HepG2 (cell line): ENCODE data around the gene NSUN3. TPM values are rescaled to one million over a fixed set of nuclear protein-coding genes. Genes with fewer than 3 reads are reported as not detected.

Source experiments
- ATAC-seq: fragments of 200-7000 bp; cut with Tn5 transposase; 3 replicates; pipeline ENCODE4 v1.9.1; 2020; ENCODE audit warnings: mild to moderate bottlenecking, moderate library complexity
- BruUV-seq: library from RNA; stranded (reverse); fragments of 400-500 nt; replicated peaks from 2 replicates; lab custom pipeline; 2021; lab: Mats Ljungman, UMichigan
- CTCF ChIA-PET: fragments of 300-600 bp; formaldehyde crosslinking; extraction: SDS; loops from one replicate; lab custom pipeline; 2021; ENCODE audit warnings: low total read pairs, inconsistent platforms, low intra/inter-chr PET ratio; lab: Yijun Ruan, JAX
- POLR2A ChIA-PET: fragments of 350-600 bp; sonication (Branson Sonifier 250); formaldehyde crosslinking; loops from one replicate; lab custom pipeline; 2020; ENCODE audit warnings: antibody characterized with exemption, inconsistent platforms; lab: Yijun Ruan, JAX
- DNase-seq: peaks from one replicate; pipeline ENCODE4 v3.0.0-alpha.2; 2015; ENCODE audit warnings: low spot score
- FAIRE-seq: peaks from 3 replicates; lab custom pipeline; 2011; peaks lifted over from hg19 to GRCh38; lab: Jason Lieb, UNC
- H2AFZ ChIP-seq: one replicate; pipeline ENCODE4 v1.6.1; 2011; ENCODE audit warnings: low read length, inconsistent platforms
- H3K27ac ChIP-seq: fragments of 300-600 bp; 3 replicates; pipeline ENCODE4 v1.8.0; 2011; ENCODE audit warnings: mixed run types, mild to moderate bottlenecking, mixed read lengths, low read length, inconsistent platforms; ENCODE audit not compliant: insufficient read depth; ENCODE audit errors: extremely low read length
- H3K27me3 ChIP-seq, 2 experiments: fragments of 200-600 bp in 1 of 2; 2 replicates in 1 of 2; 3 replicates in 1 of 2; pipeline versions ENCODE4 v1.6.0 to v1.8.0; 2011; ENCODE audit warnings: low read length in 2 of 2, mild to moderate bottlenecking in 2 of 2, moderate library complexity in 2 of 2, inconsistent platforms in 1 of 2; ENCODE audit not compliant: insufficient read depth in 2 of 2, control insufficient read depth in 1 of 2
- H3K36me3 ChIP-seq, 2 experiments: fragments of 200-600 bp in 1 of 2; replicated peaks in 1 of 2; 2 replicates in 1 of 2; 3 replicates in 1 of 2; pipeline versions ENCODE4 v1.5.1 to v1.8.0; 2011; ENCODE audit warnings: low read length in 2 of 2, inconsistent platforms in 1 of 2; ENCODE audit not compliant: insufficient read depth in 2 of 2, control insufficient read depth in 1 of 2
- H3K4me1 ChIP-seq: 2 replicates; pipeline ENCODE4 v1.5.1; 2012; ENCODE audit warnings: low read length, inconsistent platforms; ENCODE audit not compliant: insufficient read depth
- H3K4me2 ChIP-seq: 2 replicates; pipeline ENCODE4 v1.6.0; 2011; ENCODE audit warnings: low read depth, low read length, inconsistent platforms
- H3K4me3 ChIP-seq, 3 experiments: fragments of 200-600 bp in 1 of 3; sonication (generic), shearing (Covaris generic) in 1 of 3; replicated peaks in 1 of 3; 2 replicates each; pipeline ENCODE4 v1.5.1; 2011 to 2016; ENCODE audit warnings: low read length in 3 of 3, inconsistent platforms in 2 of 3, low read depth in 2 of 3, mild to moderate bottlenecking in 2 of 3, control low read depth in 1 of 3, mixed read lengths in 1 of 3; ENCODE audit not compliant: insufficient read depth in 1 of 3
- H3K79me2 ChIP-seq: one replicate; pipeline ENCODE4 v1.6.1; 2011; ENCODE audit warnings: low read length, inconsistent platforms; ENCODE audit not compliant: insufficient read depth
- H3K9ac ChIP-seq: 2 replicates; pipeline ENCODE4 v1.6.0; 2011; ENCODE audit warnings: mild to moderate bottlenecking, low read depth, low read length, inconsistent platforms; ENCODE audit not compliant: insufficient read depth
- H3K9me3 ChIP-seq: 2 replicates; pipeline ENCODE4 v1.5.1; 2012; ENCODE audit warnings: mild to moderate bottlenecking, low read length
- H4K20me1 ChIP-seq: 2 replicates; pipeline ENCODE4 v1.6.0; 2011; ENCODE audit warnings: inconsistent platforms, mild to moderate bottlenecking, low read length, moderate library complexity; ENCODE audit not compliant: insufficient read depth
- FOSL2 ChIP-seq: sonication (generic); formaldehyde crosslinking; IDR thresholded peaks from 2 replicates; pipeline ENCODE4 v1.4.0; 2020; ENCODE audit warnings: missing genetic modification reagents
- RAD51 ChIP-seq: fragments of 450-650 bp; IDR thresholded peaks from 2 replicates; pipeline ENCODE4 v1.6.1; 2016; ENCODE audit warnings: borderline replicate concordance
- REL ChIP-seq: sonication (generic); formaldehyde crosslinking; conservative IDR thresholded peaks from 2 replicates; pipeline ENCODE4 v1.8.0; 2022; ENCODE audit warnings: mild to moderate bottlenecking, missing genetic modification reagents, moderate library complexity
- SMARCC2 ChIP-seq: fragments of 450-650 bp; IDR thresholded peaks from 2 replicates; pipeline ENCODE4 v1.6.1; 2017; ENCODE audit warnings: antibody characterized with exemption, mild to moderate bottlenecking
- ZNF253 ChIP-seq: sonication (generic); formaldehyde crosslinking; IDR thresholded peaks from 2 replicates; pipeline ENCODE4 v1.8.0; 2022; ENCODE audit warnings: mild to moderate bottlenecking, missing genetic modification reagents, borderline replicate concordance
- ZNF879 ChIP-seq: sonication (generic); formaldehyde crosslinking; IDR thresholded peaks from 2 replicates; pipeline ENCODE4 v1.8.1; 2023; ENCODE audit warnings: missing genetic modification reagents
- WGBS: methylation state at CpG from one replicate; pipeline ENCODE4 v1.1.6; 2017; ENCODE audit warnings: low lambda C conversion rate; 5-methylcytosine and 5-hydroxymethylcytosine counted together
- in situ Hi-C: cut with HindIII; loops from 2 replicates; pipeline ENCODE4 v1.10.0; 2017; ENCODE audit warnings: low pct_unique_long_range_greater_than_20kb; ENCODE audit not compliant: extremely low pct_ligation_motif_present
- intact Hi-C: fragments of 100-400 bp; cut with micrococcal nuclease; formaldehyde crosslinking; loops from one replicate; pipeline ENCODE4 v1.10.0; 2022; ENCODE audit not compliant: unreplicated experiment
- polyA plus RNA-seq, 8 experiments: library from polyadenylated mRNA; depleted of rRNA in 3 of 8; stranded (reverse) in 7 of 8; unstranded in 1 of 8; fragments of >200 nt; fragmentation: Illumina TruSeq in 4 of 8; extraction: Trizol in 4 of 8; gene quantifications; 2 replicates each; pipeline versions ENCODE4 v1.2.1 to v1.2.3, GENCODE V29; 2011 to 2016; ENCODE audit warnings: low read depth in 4 of 8, missing spikeins in 1 of 8, mixed read lengths in 1 of 8; ENCODE audit not compliant: insufficient read depth in 1 of 8
- total RNA-seq, 5 experiments: library from RNA; depleted of rRNA; stranded (reverse); fragments of >200 nt; fragmentation: Illumina TruSeq; extraction: Trizol; gene quantifications; 2 replicates each; pipeline ENCODE4 v1.2.3, GENCODE V29; 2016; ENCODE audit warnings: low read depth in 1 of 5

NSUN3 gene
- total and polyA plus RNA-seq, 2 of the 13 experiments (the other 11 are each of a cell fraction or from before 2014, with no cell fraction given), result 3.2 to 10.6 TPM

- Histone ChIP-seq H3K36me3 (no peaks in the 10 kb centered on the region), H3K4me2 (no peak overlapping the region), H3K4me1 (no peaks in the 10 kb centered on the region), H3K27ac (no peak overlapping the region), H3K27me3 (no peaks in the 10 kb centered on the region; a peak in 1 of 5 replicates), H3K9ac (no peak overlapping the region), H3K9me3 (no peaks in the 10 kb centered on the region), H3K4me3 (no peak overlapping the region), H3K79me2 (no peaks in the 10 kb centered on the region), H2AFZ (no peak overlapping the region), H4K20me1 (no peaks in the 10 kb centered on the region)
- BruUV-seq, result no TSS peak
- peak; percentile 57; the same call in 1 of the 2 replicates for TF ChIP-seq FOSL2
- TF ChIP-seq REL, result no peak
- FAIRE-seq, result no peak
- in situ Hi-C loops, result no loop called here
- POLR2A ChIA-PET, result no interaction called here
- intact Hi-C loops, result no loop called here
- DNase-seq, result peak; percentile 2
- WGBS, result 19% methylated on average over 9 of the region's 9 CpGs
- peak; percentile 62 for ATAC-seq
- CTCF ChIA-PET, result no interaction called here
Measured at GRCh38 chr3:94159062-94159828, 96.4 kb downstream of the NSUN3 start.

- Histone ChIP-seq H3K27me3 (no peaks in the 10 kb centered on the region; a peak in 1 of 5 replicates), H4K20me1 (no peaks in the 10 kb centered on the region), H3K4me3 (no peak overlapping the region), H3K27ac (no peak overlapping the region), H3K9ac (no peak overlapping the region)
- POLR2A ChIA-PET, result no interaction called here
- 16% methylated on average over 3 of the region's 3 CpGs for WGBS
- in situ Hi-C loops, result no loop called here
- peak; percentile 50; the same call in 2 of the 3 replicates for ATAC-seq
- TF ChIP-seq RAD51 (peak; percentile 8; the same call in 1 of the 2 replicates), ZNF879 (no peak), ZNF253 (CRISPR knock-in tag) (no peak), SMARCC2 (no peak)
- TF ChIP-seq, all 625 proteins: peak for 1
- BruUV-seq, result no TSS peak
- no peaks in the 10 kb centered on the region for H3K79me2 ChIP-seq
- H3K36me3 ChIP-seq, result no peaks in the 10 kb centered on the region
- H3K9me3 ChIP-seq, result no peaks in the 10 kb centered on the region
- intact Hi-C loops, result no loop called here
- CTCF ChIA-PET, result no interaction called here
- FAIRE-seq, result no peak
- H3K4me2 ChIP-seq, result no peak overlapping the region
- H2AFZ ChIP-seq, result no peak overlapping the region
- H3K4me1 ChIP-seq, result no peaks in the 10 kb centered on the region
- DNase-seq, result peak; percentile 13
Measured at GRCh38 chr3:94162700-94163099, 99.8 kb downstream of the NSUN3 start.
